OCI-LY3 (cell line): Measurements from ENCODE around the gene KRTAP19-3.

Source experiments
- H2AFZ ChIP-seq: fragments of 200-600, 300-600 bp; shearing (Covaris generic); 2 replicates; pipeline ENCODE4 v1.6.0; 2014; ENCODE audit warnings: antibody characterized with exemption, low read depth, low read length
- H3K27ac ChIP-seq: fragments of 200-600, 300-600 bp; sonication (generic); 2 replicates; pipeline ENCODE4 v1.5.1; 2014; ENCODE audit warnings: mild to moderate bottlenecking, low read length, moderate library complexity, mixed read lengths
- H3K27me3 ChIP-seq: fragments of 200-600, 300-600 bp; sonication (generic); 2 replicates; pipeline ENCODE4 v1.6.1; 2014; ENCODE audit warnings: low read depth, low read length, mixed read lengths
- H3K36me3 ChIP-seq: fragments of 200-600, 300-600 bp; sonication (generic); replicated peaks from 2 replicates; pipeline ENCODE3; 2014; ENCODE audit warnings: low read depth, low read length, mixed read lengths
- H3K4me1 ChIP-seq: fragments of 300-600, 200-600 bp; sonication (generic); 2 replicates; pipeline ENCODE4 v1.6.1; 2014; ENCODE audit warnings: low read length, mixed read lengths
- H3K4me2 ChIP-seq: fragments of 200-600, 300-600 bp; sonication (generic); 2 replicates; pipeline ENCODE4 v1.6.1; 2014; ENCODE audit warnings: low read length, mixed read lengths
- H3K4me3 ChIP-seq: fragments of 300-600, 200-600 bp; sonication (generic); 2 replicates; pipeline ENCODE4 v1.5.1; 2014; ENCODE audit warnings: antibody characterized with exemption, mild to moderate bottlenecking, low read length, moderate library complexity
- H3K79me2 ChIP-seq: fragments of 300-600, 200-600 bp; shearing (Covaris generic); 2 replicates; pipeline ENCODE4 v1.6.1; 2014; ENCODE audit warnings: mild to moderate bottlenecking, low read length, mixed read lengths
- H3K9ac ChIP-seq: fragments of 300-600, 200-600 bp; shearing (Covaris generic); 2 replicates; pipeline ENCODE4 v1.6.0; 2014; ENCODE audit warnings: mild to moderate bottlenecking, low read length, moderate library complexity
- H3K9me3 ChIP-seq: fragments of 200-600, 300-600 bp; shearing (Covaris generic); 2 replicates; pipeline ENCODE4 v1.6.1; 2014; ENCODE audit warnings: low read length, mixed read lengths; ENCODE audit not compliant: insufficient read depth
- H4K20me1 ChIP-seq: fragments of 200-600, 300-600 bp; sonication (generic); 2 replicates; pipeline ENCODE4 v1.6.1; 2016; ENCODE audit warnings: low read length, mixed read lengths; ENCODE audit not compliant: insufficient read depth
- CTCF ChIP-seq: fragments of 200-600, 300-600 bp; sonication (generic); IDR thresholded peaks from 2 replicates; pipeline ENCODE4 v1.5.1; 2014; ENCODE audit warnings: antibody characterized with exemption, low read length, low read depth
- EZH2phosphoT487 ChIP-seq: fragments of 200-600 bp; shearing (Covaris generic); IDR thresholded peaks from 2 replicates; pipeline ENCODE4 v1.6.1; 2018; ENCODE audit warnings: antibody characterized with exemption, mixed run types, low read depth

Gene KRTAP19-3

DNA sequence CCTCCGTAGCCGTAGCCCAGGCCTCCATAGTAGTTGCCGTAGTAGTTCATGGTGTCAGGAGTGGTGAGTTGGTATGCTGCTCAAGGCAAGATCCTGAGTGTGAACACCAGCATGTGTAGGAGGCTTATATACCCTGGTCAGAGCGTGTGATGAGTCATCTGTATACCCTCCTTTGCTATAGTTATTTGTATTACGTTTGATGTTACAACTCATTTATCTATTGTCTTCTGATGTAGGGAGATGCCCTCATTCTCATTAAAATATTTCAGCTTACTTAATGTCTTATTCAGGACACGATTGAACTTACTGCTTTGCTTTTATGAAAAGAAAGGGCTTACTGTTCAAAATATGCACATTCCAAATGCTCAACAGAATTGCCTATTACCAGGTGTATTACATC, 10.2 kb upstream of the KRTAP19-3 start, which contains the start of gene KRTAP19-5:
Gene KRTAP19-5 (minus strand): TSS at position 101 of the 400 bp plus-strand sequence. CDS start 51 bp downstream, at position 50.
- no peak within 1 kb of the TSS for H3K27ac ChIP-seq
- H3K4me1 ChIP-seq: no peaks in the 10 kb centered on the region
- no peaks in the 10 kb centered on the region for H4K20me1 ChIP-seq
- H3K9me3 ChIP-seq: no peaks in the 10 kb centered on the region
- H3K4me3 ChIP-seq: no peak within 1 kb of the TSS
- H3K36me3 ChIP-seq: no peaks in the 10 kb centered on the region
- no peaks in the 10 kb centered on the region for H3K27me3 ChIP-seq
- no peak for TF ChIP-seq CTCF
- no peak for TF ChIP-seq EZH2phosphoT487
- no peak within 1 kb of the TSS for H3K4me2 ChIP-seq
- H3K79me2 ChIP-seq: no peaks in the 10 kb centered on the region
- no peak within 1 kb of the TSS for H2AFZ ChIP-seq
- no peak within 1 kb of the TSS for H3K9ac ChIP-seq

- no peaks in the 10 kb centered on the region for H3K79me2 ChIP-seq
- no peak within 1 kb of the TSS for H3K4me2 ChIP-seq
- H3K9ac ChIP-seq: no peak within 1 kb of the TSS
- H4K20me1 ChIP-seq: no peaks in the 10 kb centered on the region
- no peak within 1 kb of the TSS for H2AFZ ChIP-seq
- no peaks in the 10 kb centered on the region for H3K36me3 ChIP-seq
- TF ChIP-seq CTCF (no peak), EZH2phosphoT487 (no peak)
- no peaks in the 10 kb centered on the region for H3K4me1 ChIP-seq
- H3K27me3 ChIP-seq: no peaks in the 10 kb centered on the region
- H3K27ac ChIP-seq: no peak within 1 kb of the TSS
- no peak within 1 kb of the TSS for H3K4me3 ChIP-seq
- no peaks in the 10 kb centered on the region for H3K9me3 ChIP-seq
These were observed 5.3 kb upstream of the KRTAP19-3 start, which contains the start of gene KRTAP19-4 for GRCh38 chr21:30497065-30497464. KRTAP19-4 (minus strand) TSS chr21:30497165; CDS start chr21:30497110, 55 bp downstream.

DNA sequence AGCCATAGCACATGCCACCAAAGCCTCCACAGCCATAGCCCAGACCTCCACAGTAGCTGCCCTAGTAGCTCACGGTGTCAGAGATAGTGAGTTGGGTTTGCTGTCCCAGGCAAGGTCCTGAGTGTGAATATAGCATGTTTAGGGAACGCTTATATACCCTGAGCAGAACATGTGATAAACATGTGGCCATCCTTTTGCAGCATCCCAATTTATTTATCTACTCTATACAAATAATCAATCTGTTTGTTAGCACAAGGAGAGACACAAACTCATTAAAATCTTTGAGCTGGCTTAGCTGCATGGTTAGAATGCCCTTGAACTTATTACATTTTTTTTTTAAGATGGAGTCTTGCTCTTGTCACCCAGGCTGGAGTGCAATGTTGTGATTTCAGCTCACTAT, 4.5 kb downstream of the KRTAP19-3 start, which contains the start of gene KRTAP19-2:
Gene KRTAP19-2 (minus strand): TSS at position 101 of the 400 bp plus-strand sequence. CDS start 88 bp downstream, at position 13.
- Histone ChIP-seq H3K4me1 (no peaks in the 10 kb centered on the region), H3K4me3 (no peak within 1 kb of the TSS), H3K79me2 (no peaks in the 10 kb centered on the region), H3K27me3 (no peaks in the 10 kb centered on the region), H3K36me3 (no peaks in the 10 kb centered on the region), H4K20me1 (no peaks in the 10 kb centered on the region), H2AFZ (no peak within 1 kb of the TSS), H3K4me2 (no peak within 1 kb of the TSS), H3K27ac (no peak within 1 kb of the TSS), H3K9ac (no peak within 1 kb of the TSS), H3K9me3 (no peaks in the 10 kb centered on the region)
- no peak for TF ChIP-seq CTCF

DNA sequence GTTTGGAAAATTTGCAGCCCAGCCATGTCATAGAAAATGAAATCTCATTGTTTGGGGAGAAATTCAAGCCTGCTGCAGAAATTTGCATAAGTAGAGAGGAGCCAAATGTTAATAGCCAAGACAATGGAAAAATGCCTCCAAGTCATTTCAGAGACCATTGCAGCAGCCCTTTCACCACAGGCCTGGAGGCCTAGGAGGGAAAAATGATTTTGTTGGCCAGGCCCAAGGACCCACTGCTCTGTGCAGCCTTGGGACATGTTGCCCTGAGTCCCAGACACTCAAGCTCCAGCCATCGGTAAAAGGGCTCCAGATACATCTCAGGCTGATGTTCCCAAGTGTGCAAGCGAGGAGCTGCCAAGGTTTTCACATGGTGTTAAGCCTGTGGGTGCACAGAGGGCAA, 5.6 kb downstream of the KRTAP19-3 start:
- Histone ChIP-seq H3K4me1 (no peaks in the 10 kb centered on the region), H3K27me3 (no peaks in the 10 kb centered on the region), H3K79me2 (no peaks in the 10 kb centered on the region), H3K9me3 (no peaks in the 10 kb centered on the region), H3K27ac (no peak overlapping the region), H3K4me3 (no peak overlapping the region), H4K20me1 (no peaks in the 10 kb centered on the region), H3K36me3 (no peaks in the 10 kb centered on the region), H2AFZ (no peak overlapping the region), H3K9ac (no peak overlapping the region), H3K4me2 (no peak overlapping the region)
- TF ChIP-seq CTCF: no peak
- no peak for TF ChIP-seq EZH2phosphoT487
